ENCODE data around the gene GDPGP1.
A peak's percentile ranks its signal among the peaks of the same experiment; 100 is the strongest.

Gene GDPGP1

GRCh38 chr15:90264671-90265070 is 30.7 kb downstream of the GDPGP1 start:
- DNase-seq (ENCODE audit: extremely low read depth, insufficient read length): no peak
- no peak for TF ChIP-seq CTCF (IDR thresholded peaks at IDR 0.05; ENCODE audit: insufficient read depth, low read length, poor library complexity, severe bottlenecking)
- H3K27me3 ChIP-seq (replicated peaks; ENCODE audit: control insufficient read depth, insufficient read depth, low read length): no peaks in the 10 kb centered on the region
- H3K36me3 ChIP-seq (ENCODE audit: control insufficient read depth, insufficient read depth, low read length): no peaks in the 10 kb centered on the region; the same call in 1 of the 2 replicates
- peak overlapping the region; percentile 91 for H3K4me3 ChIP-seq (replicated peaks; ENCODE audit: low read depth, low read length)

GRCh38 chr15:90265271-90266060 is 31.5 kb downstream of the GDPGP1 start, which contains the start of gene NGRN:
Gene NGRN, plus strand, starts transcription at chr15:90265672. Its CDS starts 41 bp downstream, at chr15:90265713.
- Histone ChIP-seq H3K36me3 (ENCODE audit: control insufficient read depth, insufficient read depth, low read length) (no peaks in the 10 kb centered on the region; the same call in 1 of the 2 replicates), H3K27me3 (replicated peaks; ENCODE audit: control insufficient read depth, insufficient read depth, low read length) (no peaks in the 10 kb centered on the region), H3K4me3 (replicated peaks; ENCODE audit: low read depth, low read length) (peak within 1 kb of the TSS; percentile 91)
- no peak for TF ChIP-seq CTCF (IDR thresholded peaks at IDR 0.05; ENCODE audit: insufficient read depth, low read length, poor library complexity, severe bottlenecking)
- DNase-seq (ENCODE audit: extremely low read depth, insufficient read length): peak; percentile 91

- peak; percentile 2 for TF ChIP-seq CTCF (IDR thresholded peaks at IDR 0.05; ENCODE audit: insufficient read depth, low read length, poor library complexity, severe bottlenecking)
- Histone ChIP-seq H3K4me3 (replicated peaks; ENCODE audit: low read depth, low read length) (peak overlapping the region; percentile 91), H3K36me3 (ENCODE audit: control insufficient read depth, insufficient read depth, low read length) (peaks cover 4% of the 10 kb centered on the region; the same call in 1 of the 2 replicates), H3K27me3 (replicated peaks; ENCODE audit: control insufficient read depth, insufficient read depth, low read length) (no peaks in the 10 kb centered on the region)
- no peak for DNase-seq (ENCODE audit: extremely low read depth, insufficient read length)
Observed at GRCh38 chr15:90266061-90266431, 32.0 kb downstream of the GDPGP1 start.

GRCh38 chr15:90266485-90266884 is 32.5 kb downstream of the GDPGP1 start:
- no peak for TF ChIP-seq CTCF (IDR thresholded peaks at IDR 0.05; ENCODE audit: insufficient read depth, low read length, poor library complexity, severe bottlenecking)
- no peak for DNase-seq (ENCODE audit: extremely low read depth, insufficient read length)
- H3K27me3 ChIP-seq (replicated peaks; ENCODE audit: control insufficient read depth, insufficient read depth, low read length): no peaks in the 10 kb centered on the region
- H3K36me3 ChIP-seq (ENCODE audit: control insufficient read depth, insufficient read depth, low read length): peaks cover 6% of the 10 kb centered on the region
- peak overlapping the region; percentile 91 for H3K4me3 ChIP-seq (replicated peaks; ENCODE audit: low read depth, low read length)

- DNase-seq (ENCODE audit: extremely low read depth, insufficient read length): no peak
- TF ChIP-seq CTCF (IDR thresholded peaks at IDR 0.05; ENCODE audit: insufficient read depth, low read length, poor library complexity, severe bottlenecking): no peak
- H3K27me3 ChIP-seq (replicated peaks; ENCODE audit: control insufficient read depth, insufficient read depth, low read length): no peaks in the 10 kb centered on the region
- no peak overlapping the region for H3K4me3 ChIP-seq (replicated peaks; ENCODE audit: low read depth, low read length)
- H3K36me3 ChIP-seq (ENCODE audit: control insufficient read depth, insufficient read depth, low read length): peaks cover 10% of the 10 kb centered on the region
Observed at GRCh38 chr15:90268415-90268814, 34.4 kb downstream of the GDPGP1 start.

Data from GM06990 (cell line).